Activated T-cell treated with anti-CD3 and anti-CD28 coated beads, Interleukin-2, amount 50 U/mL, for 24 hours (primary cell): ENCODE measurements around the gene P2RY11.

Experiments
- DNase-seq: peaks from one replicate; pipeline ENCODE4 v3.0.0-alpha.2; 2020
- H3K27ac Mint-ChIP-seq: 2 replicates; pipeline ENCODE4 v1.8.0; 2020; ENCODE audit warnings: mild to moderate bottlenecking, mixed read lengths
- H3K27me3 Mint-ChIP-seq: 2 replicates; pipeline ENCODE4 v1.8.0; 2020; ENCODE audit warnings: mixed read lengths
- H3K36me3 Mint-ChIP-seq: 2 replicates; pipeline ENCODE4 v1.8.0; 2020; ENCODE audit warnings: low read depth, mixed read lengths
- H3K4me1 Mint-ChIP-seq: 2 replicates; pipeline ENCODE4 v1.8.0; 2020; ENCODE audit warnings: low read depth, mixed read lengths
- H3K4me3 Mint-ChIP-seq: 2 replicates; pipeline ENCODE4 v1.8.0; 2020; ENCODE audit warnings: mild to moderate bottlenecking, moderate library complexity, mixed read lengths
- H3K9me3 Mint-ChIP-seq: 2 replicates; pipeline ENCODE4 v1.8.0; 2020; ENCODE audit warnings: mixed read lengths

Gene P2RY11

DNA sequence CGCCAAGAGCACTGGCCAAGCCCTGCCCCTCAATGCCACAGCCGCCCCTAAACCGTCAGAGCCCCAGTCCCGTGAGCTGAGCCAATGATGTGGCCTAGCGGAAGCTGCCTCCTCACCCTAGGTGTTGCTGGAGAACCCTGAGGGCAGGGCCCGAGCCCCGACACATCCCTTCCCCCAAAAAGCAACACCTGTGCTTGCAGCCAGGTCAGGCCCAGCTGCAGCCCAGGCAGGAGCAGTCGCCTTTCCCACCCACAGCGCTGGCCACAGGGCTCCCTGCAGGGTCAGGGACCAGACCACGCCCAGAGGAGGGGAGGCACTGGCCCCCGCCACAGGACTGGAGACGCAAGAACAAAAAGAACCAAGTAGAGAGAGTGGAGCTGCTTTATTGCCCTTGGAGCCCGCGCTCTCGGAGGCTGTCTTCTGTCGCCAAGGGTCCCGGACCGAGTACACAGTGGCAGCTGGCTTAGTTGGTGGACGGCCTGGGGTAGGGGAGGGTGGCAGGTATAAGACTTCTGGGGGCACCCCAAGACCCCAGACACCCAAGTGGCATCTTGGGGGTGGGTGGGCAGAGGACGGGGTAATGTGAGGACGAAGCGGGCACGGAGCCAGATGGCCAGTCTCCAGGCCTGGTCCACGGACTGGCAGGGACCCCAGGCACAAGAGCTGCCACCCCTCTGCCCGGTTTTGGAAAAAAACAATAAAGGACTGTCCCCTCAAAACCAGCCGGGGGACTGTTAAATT is 3.3 kb downstream of the P2RY11 start:
- peak; percentile 68 for DNase-seq
- peaks cover 93% of the 10 kb centered on the region for H3K36me3 Mint-ChIP-seq
- H3K4me1 Mint-ChIP-seq, result peaks cover 71% of the 10 kb centered on the region
- no peaks in the 10 kb centered on the region for H3K9me3 Mint-ChIP-seq
- H3K27me3 Mint-ChIP-seq, result no peaks in the 10 kb centered on the region
- H3K27ac Mint-ChIP-seq, result peak overlapping the region; percentile 86
- H3K4me3 Mint-ChIP-seq, result peak overlapping the region; percentile 23

DNA sequence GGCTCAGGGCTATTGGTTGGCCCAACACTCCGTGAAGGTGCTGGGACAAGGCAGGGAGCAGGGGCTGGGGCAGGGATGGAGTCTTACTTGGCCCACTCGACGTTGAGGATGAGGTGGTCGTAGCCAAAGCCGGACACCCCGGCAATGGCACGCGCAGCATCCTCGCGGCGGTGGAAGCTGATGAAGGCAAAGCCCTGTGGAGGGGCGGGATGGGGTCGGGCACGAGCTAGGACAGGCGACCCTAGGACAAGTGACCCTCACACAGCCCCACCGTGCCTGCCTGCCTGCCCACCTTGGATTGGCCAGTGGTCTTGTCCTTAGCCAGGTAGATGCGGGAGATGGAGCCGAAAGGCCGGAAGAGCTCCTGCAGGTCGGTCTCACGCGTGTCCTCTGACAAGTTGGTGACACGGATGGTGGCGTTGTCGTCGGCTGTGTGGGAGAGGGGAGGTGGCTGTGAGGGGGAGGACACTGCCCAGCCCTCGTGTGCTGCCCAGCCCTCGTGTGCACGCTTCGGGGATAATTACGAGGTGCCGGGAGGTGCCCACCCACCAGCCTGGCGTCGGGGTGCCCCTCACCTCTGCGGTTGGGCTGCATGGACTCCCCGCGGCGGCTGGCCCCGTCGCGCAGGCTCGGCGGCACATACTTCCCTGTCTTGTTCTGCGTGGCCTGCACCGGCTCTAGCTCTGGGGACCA is 4.0 kb downstream of the P2RY11 start:
- Mint-ChIP-seq H3K27me3 (no peaks in the 10 kb centered on the region), H3K4me3 (peak overlapping the region; percentile 23), H3K9me3 (no peaks in the 10 kb centered on the region), H3K27ac (peak overlapping the region; percentile 86), H3K4me1 (peaks cover 68% of the 10 kb centered on the region), H3K36me3 (peaks cover 86% of the 10 kb centered on the region)
- peak; percentile 62 for DNase-seq

DNA sequence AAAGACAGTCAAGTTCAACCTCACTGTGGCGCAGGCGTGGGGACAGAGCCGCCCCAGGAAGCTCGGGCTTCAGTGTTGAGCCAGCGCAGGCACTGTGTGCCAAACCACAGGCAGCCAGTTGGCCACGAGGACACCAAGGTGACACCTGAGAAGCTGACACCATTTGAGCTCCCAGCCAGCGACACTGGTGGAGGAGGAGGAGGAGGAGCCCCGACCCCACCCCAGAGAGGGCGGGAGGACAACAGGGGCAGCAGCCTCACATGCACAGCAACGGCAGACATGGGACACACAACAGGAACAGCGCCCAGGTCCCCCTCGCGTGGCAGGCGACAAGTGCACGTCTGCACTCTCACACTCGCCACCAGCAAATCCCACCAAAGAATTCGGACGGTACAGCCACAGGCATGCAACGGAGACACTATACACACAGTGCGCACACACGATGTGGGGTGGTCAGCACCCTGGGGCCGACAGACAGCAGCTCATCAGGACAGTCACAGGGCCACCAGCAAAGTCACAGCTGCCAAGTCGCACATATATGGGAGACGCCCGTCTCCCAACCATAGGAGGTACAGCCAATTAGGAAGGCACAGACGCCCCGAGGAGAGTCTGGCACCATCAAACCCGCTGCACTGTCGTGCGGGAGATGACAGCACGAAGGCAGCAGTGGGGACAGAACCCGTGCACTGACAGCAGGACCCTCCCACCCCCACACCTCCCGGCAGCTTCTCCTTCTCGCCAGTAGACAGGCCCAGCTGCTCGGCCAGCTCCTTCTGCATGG is 4.8 kb downstream of the P2RY11 start:
- DNase-seq, result peak; percentile 55
- Mint-ChIP-seq H3K4me1 (peaks cover 64% of the 10 kb centered on the region), H3K27ac (peak overlapping the region; percentile 86), H3K4me3 (peak overlapping the region; percentile 13), H3K36me3 (peaks cover 79% of the 10 kb centered on the region), H3K27me3 (no peaks in the 10 kb centered on the region), H3K9me3 (no peaks in the 10 kb centered on the region)

DNA sequence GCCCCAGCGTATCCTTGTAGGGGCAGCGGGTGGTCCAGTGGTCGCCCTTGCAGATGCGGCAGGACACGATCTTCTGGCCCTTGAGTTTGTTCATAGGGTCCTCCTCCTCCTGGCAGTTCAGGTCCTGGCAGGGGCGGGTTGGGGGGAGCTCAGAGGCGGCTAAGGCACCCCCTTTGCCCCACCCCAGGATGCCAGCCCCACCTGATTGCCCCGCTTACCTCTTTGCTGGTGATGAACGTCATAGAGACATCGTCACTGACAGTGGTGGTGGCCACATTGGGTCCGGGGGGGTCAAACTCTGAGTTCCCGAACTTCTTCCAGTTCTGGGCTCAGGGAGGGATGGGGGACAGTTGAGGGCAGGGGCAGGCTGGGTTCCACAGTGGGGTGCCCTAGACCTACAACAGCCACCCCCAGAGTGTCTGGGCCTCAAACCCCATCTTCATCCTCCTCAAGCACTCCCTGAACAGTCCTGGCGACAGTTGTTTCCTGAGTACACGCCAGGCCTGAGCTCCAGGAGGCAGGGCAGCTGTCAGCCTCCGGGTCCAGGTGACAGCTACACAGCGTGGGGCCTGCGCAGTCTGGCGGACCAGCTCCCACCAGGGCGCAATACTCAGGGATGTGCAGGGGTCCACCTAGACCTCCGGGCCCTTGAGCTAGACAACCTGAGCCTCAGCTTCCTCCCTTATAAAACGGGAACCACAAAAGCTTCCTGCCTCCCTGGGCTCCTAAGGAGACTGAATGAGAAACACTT is 5.5 kb downstream of the P2RY11 start:
- H3K4me3 Mint-ChIP-seq, result peak overlapping the region; percentile 36
- H3K9me3 Mint-ChIP-seq, result no peaks in the 10 kb centered on the region
- peak overlapping the region; percentile 86 for H3K27ac Mint-ChIP-seq
- H3K27me3 Mint-ChIP-seq, result no peaks in the 10 kb centered on the region
- no peak for DNase-seq
- H3K4me1 Mint-ChIP-seq, result peaks cover 56% of the 10 kb centered on the region
- H3K36me3 Mint-ChIP-seq, result peaks cover 71% of the 10 kb centered on the region

GRCh38 chr19:10118960-10119359 is 7.5 kb downstream of the P2RY11 start:
- Mint-ChIP-seq H3K36me3 (peaks cover 56% of the 10 kb centered on the region), H3K27ac (peak overlapping the region; percentile 95), H3K27me3 (no peaks in the 10 kb centered on the region), H3K9me3 (no peaks in the 10 kb centered on the region), H3K4me1 (peaks cover 39% of the 10 kb centered on the region), H3K4me3 (peak overlapping the region; percentile 93)
- DNase-seq, result no peak

DNA sequence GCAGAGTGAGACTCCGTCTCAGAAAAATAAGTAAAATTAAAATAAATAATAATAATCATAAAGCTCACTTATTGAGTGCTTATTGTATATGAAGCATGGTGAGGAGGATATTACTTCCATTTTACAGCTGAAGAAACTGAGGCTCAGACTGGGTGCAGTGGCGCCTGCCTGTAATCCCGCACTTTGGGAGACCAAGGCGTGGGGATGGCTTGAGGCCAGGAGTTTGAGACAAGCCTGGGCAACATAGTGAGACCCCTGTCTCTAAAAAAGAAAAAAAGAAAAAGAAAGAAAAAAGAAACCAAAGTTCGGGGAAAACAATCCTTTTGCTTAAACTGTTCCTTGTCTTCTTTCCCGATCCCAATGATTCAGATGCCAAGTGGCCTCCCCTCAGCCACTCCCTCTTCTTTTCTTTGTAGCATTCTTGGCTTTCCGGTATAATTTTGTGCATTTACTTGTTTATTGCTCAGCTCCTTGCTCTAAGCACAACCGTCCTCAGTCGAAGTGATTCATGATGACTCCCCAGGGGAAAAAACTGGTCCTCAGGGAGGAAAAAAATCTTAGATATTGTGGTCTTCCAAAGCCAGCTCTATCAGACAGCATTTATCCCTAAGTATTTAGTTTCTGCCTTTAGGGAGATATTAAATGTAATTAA is 9.2 kb downstream of the P2RY11 start:
- peaks cover 29% of the 10 kb centered on the region for H3K4me1 Mint-ChIP-seq
- H3K27ac Mint-ChIP-seq, result peak overlapping the region; percentile 50
- no peaks in the 10 kb centered on the region for H3K27me3 Mint-ChIP-seq
- H3K4me3 Mint-ChIP-seq, result no peak overlapping the region
- DNase-seq, result no peak
- H3K9me3 Mint-ChIP-seq, result no peaks in the 10 kb centered on the region
- H3K36me3 Mint-ChIP-seq, result peaks cover 45% of the 10 kb centered on the region

- peaks cover 19% of the 10 kb centered on the region for H3K4me1 Mint-ChIP-seq
- no peak overlapping the region for H3K27ac Mint-ChIP-seq
- no peak overlapping the region for H3K4me3 Mint-ChIP-seq
- peaks cover 39% of the 10 kb centered on the region for H3K36me3 Mint-ChIP-seq
- no peaks in the 10 kb centered on the region for H3K27me3 Mint-ChIP-seq
- no peaks in the 10 kb centered on the region for H3K9me3 Mint-ChIP-seq
- no peak for DNase-seq
Observed at GRCh38 chr19:10122045-10122444, 10.6 kb downstream of the P2RY11 start.

DNA sequence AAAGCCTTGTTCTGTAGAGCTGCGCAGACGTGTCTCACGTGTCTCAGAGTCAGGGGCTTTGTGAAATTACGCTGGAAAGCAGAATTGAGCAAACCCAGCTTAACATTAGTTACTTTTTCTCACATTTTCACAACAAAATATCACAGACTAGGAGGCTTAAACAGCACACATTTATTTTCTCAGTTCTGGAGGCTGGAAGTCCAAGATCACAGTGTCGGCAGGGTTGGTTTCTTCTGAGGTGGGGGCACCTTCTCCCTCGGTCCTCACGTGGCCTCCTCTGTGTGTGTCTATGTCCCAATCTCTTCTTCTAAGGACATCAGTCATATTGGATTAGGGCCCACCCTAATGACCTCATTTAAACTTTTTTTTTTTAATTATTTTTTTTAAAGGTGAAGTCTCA is 12.9 kb downstream of the P2RY11 start:
- no peaks in the 10 kb centered on the region for H3K9me3 Mint-ChIP-seq
- H3K27me3 Mint-ChIP-seq, result no peaks in the 10 kb centered on the region
- H3K4me1 Mint-ChIP-seq, result peaks cover 5% of the 10 kb centered on the region
- no peak overlapping the region for H3K4me3 Mint-ChIP-seq
- H3K27ac Mint-ChIP-seq, result peak overlapping the region; percentile 2
- H3K36me3 Mint-ChIP-seq, result peaks cover 33% of the 10 kb centered on the region
- DNase-seq, result no peak

GRCh38 chr19:10126213-10126639 is 14.7 kb downstream of the P2RY11 start:
- Mint-ChIP-seq H3K9me3 (no peaks in the 10 kb centered on the region), H3K27ac (no peak overlapping the region), H3K4me3 (no peak overlapping the region), H3K27me3 (no peaks in the 10 kb centered on the region), H3K36me3 (peaks cover 45% of the 10 kb centered on the region), H3K4me1 (no peaks in the 10 kb centered on the region)
- no peak for DNase-seq

- no peaks in the 10 kb centered on the region for H3K27me3 Mint-ChIP-seq
- H3K9me3 Mint-ChIP-seq, result no peaks in the 10 kb centered on the region
- no peak overlapping the region for H3K4me3 Mint-ChIP-seq
- no peak for DNase-seq
- H3K4me1 Mint-ChIP-seq, result peaks cover 3% of the 10 kb centered on the region
- peaks cover 92% of the 10 kb centered on the region for H3K36me3 Mint-ChIP-seq
- peak overlapping the region; percentile 77 for H3K27ac Mint-ChIP-seq
Observed at GRCh38 chr19:10132905-10133304, 21.4 kb downstream of the P2RY11 start.

DNA sequence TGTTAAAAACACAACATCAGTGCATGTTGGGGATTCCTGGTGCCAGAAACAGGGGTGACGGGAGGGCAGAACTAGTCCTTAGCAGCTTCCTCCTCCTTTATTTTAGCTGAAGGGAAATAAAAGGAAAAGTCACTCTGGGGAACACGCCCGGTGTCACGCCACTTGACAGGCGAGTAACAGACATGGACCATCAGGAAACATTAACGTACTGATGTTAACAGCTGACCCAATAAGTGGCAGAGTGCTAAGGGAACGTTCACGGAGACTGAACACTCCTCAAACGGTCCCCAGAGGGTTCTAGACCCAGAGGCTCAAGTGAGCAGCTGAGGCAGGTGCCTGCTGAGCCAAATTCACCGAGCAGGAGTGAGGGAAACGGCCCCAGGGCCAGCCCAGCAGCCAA is 22.1 kb downstream of the P2RY11 start:
- H3K27me3 Mint-ChIP-seq, result no peaks in the 10 kb centered on the region
- H3K27ac Mint-ChIP-seq, result no peak overlapping the region
- DNase-seq, result no peak
- peaks cover 93% of the 10 kb centered on the region for H3K36me3 Mint-ChIP-seq
- H3K4me1 Mint-ChIP-seq, result peaks cover 3% of the 10 kb centered on the region
- no peak overlapping the region for H3K4me3 Mint-ChIP-seq
- no peaks in the 10 kb centered on the region for H3K9me3 Mint-ChIP-seq

- H3K36me3 Mint-ChIP-seq, result peaks cover 93% of the 10 kb centered on the region
- H3K27me3 Mint-ChIP-seq, result no peaks in the 10 kb centered on the region
- H3K27ac Mint-ChIP-seq, result no peak overlapping the region
- H3K4me3 Mint-ChIP-seq, result no peak overlapping the region
- peaks cover 3% of the 10 kb centered on the region for H3K4me1 Mint-ChIP-seq
- DNase-seq, result no peak
- no peaks in the 10 kb centered on the region for H3K9me3 Mint-ChIP-seq
Observed at GRCh38 chr19:10134040-10134439, 22.5 kb downstream of the P2RY11 start.

DNA sequence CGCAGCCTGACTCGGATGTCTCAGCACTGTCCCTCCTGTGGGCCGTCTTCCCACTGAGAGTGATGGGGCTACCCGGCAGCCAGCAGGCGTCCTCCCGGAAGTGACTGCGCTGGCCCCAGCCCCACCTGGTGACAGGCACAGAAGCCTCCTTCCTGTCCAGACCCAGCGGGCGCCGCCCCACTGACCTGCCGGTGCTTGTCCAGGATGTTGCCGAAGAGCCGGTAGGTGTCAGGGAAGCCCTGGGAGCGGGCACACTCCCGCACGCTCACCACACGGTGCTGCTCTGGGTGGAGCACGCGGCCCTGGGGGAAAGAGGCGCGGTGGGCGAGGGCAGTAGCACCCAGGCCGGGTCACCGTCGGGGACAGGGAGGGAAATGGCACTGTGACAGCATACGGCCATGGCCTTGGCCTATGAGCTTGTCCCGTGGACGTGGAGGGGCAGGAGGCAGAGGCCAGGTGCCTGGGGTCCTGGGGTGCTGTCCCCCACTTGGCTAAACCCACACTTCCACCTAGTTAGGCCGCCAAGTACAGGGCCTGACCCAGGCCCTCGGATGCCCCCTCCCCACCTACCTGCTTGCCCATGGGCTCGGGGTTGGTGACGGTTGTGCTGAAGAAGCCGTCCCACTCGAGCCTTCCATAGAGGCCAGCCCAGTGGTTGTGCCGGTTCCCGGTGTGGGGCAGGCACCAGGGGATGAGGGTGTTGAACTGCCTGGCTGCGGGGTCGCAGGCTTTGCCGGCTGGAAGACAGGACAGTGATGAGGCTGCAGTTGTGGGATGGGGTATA is 24.2 kb downstream of the P2RY11 start:
- peaks cover 3% of the 10 kb centered on the region for H3K4me1 Mint-ChIP-seq
- DNase-seq, result no peak
- no peak overlapping the region for H3K4me3 Mint-ChIP-seq
- peaks cover 99% of the 10 kb centered on the region for H3K36me3 Mint-ChIP-seq
- no peaks in the 10 kb centered on the region for H3K27me3 Mint-ChIP-seq
- no peaks in the 10 kb centered on the region for H3K9me3 Mint-ChIP-seq
- H3K27ac Mint-ChIP-seq, result peak overlapping the region; percentile 52
